ENCODE results near the gene PRM1. TPM values are rescaled to one million over a fixed set of nuclear protein-coding genes. Genes with fewer than 3 reads are reported as not detected.

The PRM1 gene
- total and polyA plus RNA-seq, 2 experiments from 2014 or later, result not detected

GRCh38 chr16:11270602-11271162 is 10.4 kb downstream of the PRM1 start:
- no peak for TF ChIP-seq CTCF (IDR thresholded peaks at IDR 0.05; ENCODE audit: poor library complexity)
- no peak for TF ChIP-seq EZH2phosphoT487 (IDR thresholded peaks at IDR 0.05; ENCODE audit: low read depth, severe bottlenecking, unreplicated experiment)
- no peak for TF ChIP-seq EZH2 (IDR thresholded peaks at IDR 0.05; ENCODE audit: borderline replicate concordance)
- 87% methylated on average over 2 of the region's 2 CpGs for WGBS (ENCODE audit: low lambda C conversion rate, missing lambda C conversion rate)
- no peak overlapping the region for H3K4me3 ChIP-seq
- H3K4me1 ChIP-seq (ENCODE audit: insufficient read depth), result peaks cover 10% of the 10 kb centered on the region
- no peak overlapping the region for H3K4me2 ChIP-seq
- H2AFZ ChIP-seq, result no peak overlapping the region
- no peak overlapping the region for H3K27ac ChIP-seq
- H3K27me3 ChIP-seq, result no peaks in the 10 kb centered on the region
- no peaks in the 10 kb centered on the region for H4K20me1 ChIP-seq (ENCODE audit: insufficient read depth, poor library complexity, severe bottlenecking)
- no peaks in the 10 kb centered on the region for H3K36me3 ChIP-seq (replicated peaks; ENCODE audit: insufficient read depth, low read depth)
- no peak for DNase-seq (ENCODE audit: low spot score)
- no peaks in the 10 kb centered on the region for H3K79me2 ChIP-seq
- no peaks in the 10 kb centered on the region for H3K9me3 ChIP-seq (ENCODE audit: low read depth)
- no peaks in the 10 kb centered on the region for H3K9me2 ChIP-seq (replicated peaks; ENCODE audit: insufficient read depth)

GRCh38 chr16:11268921-11269375 is 12.2 kb downstream of the PRM1 start, which contains the start of gene TNP2:
TSS of gene TNP2 (minus strand) at chr16:11269325. CDS start at chr16:11269262, 63 bp downstream.
- no peak for DNase-seq (ENCODE audit: low spot score)
- H3K27me3 ChIP-seq, result no peaks in the 10 kb centered on the region
- no peak within 1 kb of the TSS for H2AFZ ChIP-seq
- peaks cover 7% of the 10 kb centered on the region for H3K4me1 ChIP-seq (ENCODE audit: insufficient read depth)
- no peak within 1 kb of the TSS for H3K27ac ChIP-seq
- TF ChIP-seq EZH2 (IDR thresholded peaks at IDR 0.05; ENCODE audit: borderline replicate concordance) (no peak), CTCF (IDR thresholded peaks at IDR 0.05; ENCODE audit: poor library complexity) (no peak), EZH2phosphoT487 (IDR thresholded peaks at IDR 0.05; ENCODE audit: low read depth, severe bottlenecking, unreplicated experiment) (no peak)
- over 99% methylated on average over 11 of the region's 11 CpGs for WGBS (ENCODE audit: low lambda C conversion rate, missing lambda C conversion rate)
- no peaks in the 10 kb centered on the region for H3K79me2 ChIP-seq
- H3K9me2 ChIP-seq (replicated peaks; ENCODE audit: insufficient read depth), result no peaks in the 10 kb centered on the region
- H3K4me3 ChIP-seq, result no peak within 1 kb of the TSS
- H3K4me2 ChIP-seq, result no peak within 1 kb of the TSS
- no peaks in the 10 kb centered on the region for H3K36me3 ChIP-seq (replicated peaks; ENCODE audit: insufficient read depth, low read depth)
- H3K9me3 ChIP-seq (ENCODE audit: low read depth), result no peaks in the 10 kb centered on the region
- H4K20me1 ChIP-seq (ENCODE audit: insufficient read depth, poor library complexity, severe bottlenecking), result no peaks in the 10 kb centered on the region

GRCh38 chr16:11265124-11265523 is 16.0 kb downstream of the PRM1 start:
- WGBS (ENCODE audit: low lambda C conversion rate, missing lambda C conversion rate), result 96% methylated on average over 7 of the region's 7 CpGs

More at GRCh38 chr16:11265124-11265523, 16.0 kb downstream of the PRM1 start:
- H3K4me1 ChIP-seq (ENCODE audit: insufficient read depth), result no peaks in the 10 kb centered on the region
- no peak overlapping the region for H2AFZ ChIP-seq
- H3K4me2 ChIP-seq, result no peak overlapping the region
- H3K27ac ChIP-seq, result no peak overlapping the region
- H3K9me3 ChIP-seq (ENCODE audit: low read depth), result no peaks in the 10 kb centered on the region
- no peaks in the 10 kb centered on the region for H4K20me1 ChIP-seq (ENCODE audit: insufficient read depth, poor library complexity, severe bottlenecking)
- H3K4me3 ChIP-seq, result no peak overlapping the region
- H3K9me2 ChIP-seq (replicated peaks; ENCODE audit: insufficient read depth), result no peaks in the 10 kb centered on the region
- TF ChIP-seq CTCF (IDR thresholded peaks at IDR 0.05; ENCODE audit: poor library complexity), result no peak
- TF ChIP-seq EZH2 (IDR thresholded peaks at IDR 0.05; ENCODE audit: borderline replicate concordance), result no peak
- no peak for TF ChIP-seq EZH2phosphoT487 (IDR thresholded peaks at IDR 0.05; ENCODE audit: low read depth, severe bottlenecking, unreplicated experiment)
- H3K79me2 ChIP-seq, result no peaks in the 10 kb centered on the region
- no peaks in the 10 kb centered on the region for H3K36me3 ChIP-seq (replicated peaks; ENCODE audit: insufficient read depth, low read depth)
- no peak for DNase-seq (ENCODE audit: low spot score)
- no peaks in the 10 kb centered on the region for H3K27me3 ChIP-seq

Measured in hepatocyte (in vitro differentiated cells).